IMR-90 (cell line): ENCODE results near the gene RUNX1. TPM values are rescaled to one million over a fixed set of nuclear protein-coding genes. Genes with fewer than 3 reads are reported as not detected.
A peak's percentile ranks its signal among the peaks of the same experiment; 100 is the strongest.

Experiments used
- ATAC-seq: fragments of 200-7000 bp; cut with Tn5 transposase; 2 replicates; pipeline ENCODE4 v1.9.1; 2020; ENCODE audit warnings: low read depth, mild to moderate bottlenecking, moderate library complexity
- BruUV-seq: library from RNA; stranded (reverse); fragments of 400-500 nt; replicated peaks from 2 replicates; lab custom pipeline; 2021; lab: Mats Ljungman, UMichigan
- CTCF ChIA-PET: fragments of 300-600 bp; formaldehyde crosslinking; extraction: SDS; loops from one replicate; lab custom pipeline; 2021; ENCODE audit warnings: antibody characterized with exemption; lab: Yijun Ruan, JAX
- POLR2A ChIA-PET: fragments of 300-600 bp; sonication (Branson Sonifier 250); formaldehyde crosslinking; loops from one replicate; lab custom pipeline; 2022; ENCODE audit warnings: antibody characterized with exemption; ENCODE audit not compliant: unreplicated experiment; lab: Charles Lee
- DNase-seq: peaks from one replicate; pipeline ENCODE4 v3.0.0; 2013
- H2AFZ ChIP-seq: replicated peaks from 2 replicates; pipeline ENCODE3; 2013; ENCODE audit warnings: low read length, mild to moderate bottlenecking; ENCODE audit not compliant: poor library complexity
- H2AK5ac ChIP-seq: 2 replicates; pipeline ENCODE4 v1.6.1; 2013; ENCODE audit warnings: low read depth, low read length, inconsistent platforms
- H2AK9ac ChIP-seq: replicated peaks from 2 replicates; pipeline ENCODE3; 2013; ENCODE audit warnings: mild to moderate bottlenecking, low read depth, low read length, moderate library complexity; ENCODE audit not compliant: poor library complexity
- H2BK120ac ChIP-seq: 2 replicates; pipeline ENCODE4 v1.6.1; 2013; ENCODE audit warnings: low read depth, low read length, inconsistent platforms
- H2BK15ac ChIP-seq: 3 replicates; pipeline ENCODE4 v1.6.1; 2013; ENCODE audit warnings: low read depth, low read length, inconsistent platforms
- H2BK20ac ChIP-seq: 2 replicates; pipeline ENCODE4 v1.6.1; 2013; ENCODE audit warnings: low read depth, mild to moderate bottlenecking, inconsistent platforms, low read length, moderate library complexity
- H2BK5ac ChIP-seq: 2 replicates; pipeline ENCODE4 v1.6.1; 2013; ENCODE audit warnings: mild to moderate bottlenecking, low read depth, low read length, inconsistent platforms; ENCODE audit not compliant: poor library complexity, severe bottlenecking
- H3K14ac ChIP-seq: replicated peaks from 2 replicates; pipeline ENCODE4 v1.6.1; 2013; ENCODE audit warnings: low read depth, low read length, inconsistent platforms
- H3K18ac ChIP-seq: 2 replicates; pipeline ENCODE4 v1.6.1; 2013; ENCODE audit warnings: low read depth, low read length, control low read depth
- H3K23ac ChIP-seq: 2 replicates; pipeline ENCODE4 v1.6.1; 2013; ENCODE audit warnings: low read depth, low read length, inconsistent platforms
- H3K27ac ChIP-seq: 2 replicates; pipeline ENCODE4 v1.5.1; 2013; ENCODE audit warnings: mild to moderate bottlenecking, control low read depth, low read length; ENCODE audit not compliant: insufficient read depth
- H3K27me3 ChIP-seq: 2 replicates; pipeline ENCODE4 v1.6.1; 2013; ENCODE audit warnings: low read length; ENCODE audit not compliant: control insufficient read depth, insufficient read depth
- H3K36me3 ChIP-seq: 2 replicates; pipeline ENCODE4 v1.6.1; 2013; ENCODE audit warnings: low read length, mixed read lengths; ENCODE audit not compliant: control insufficient read depth, insufficient read depth
- H3K4ac ChIP-seq: 2 replicates; pipeline ENCODE4 v1.6.1; 2013; ENCODE audit warnings: low read depth, low read length, inconsistent platforms
- H3K4me1 ChIP-seq: 2 replicates; pipeline ENCODE4 v1.6.1; 2013; ENCODE audit warnings: low read length, mixed read lengths; ENCODE audit not compliant: control insufficient read depth, insufficient read depth
- H3K4me2 ChIP-seq: 2 replicates; pipeline ENCODE4 v1.6.1; 2013; ENCODE audit warnings: low read depth, mild to moderate bottlenecking, control low read depth, low read length, moderate library complexity
- H3K4me3 ChIP-seq: 2 replicates; pipeline ENCODE4 v1.5.1; 2013; ENCODE audit warnings: low read depth, mild to moderate bottlenecking, control low read depth, low read length, moderate library complexity; ENCODE audit not compliant: insufficient read depth
- H3K56ac ChIP-seq: 2 replicates; pipeline ENCODE4 v1.6.1; 2013; ENCODE audit warnings: low read length, inconsistent platforms; ENCODE audit not compliant: insufficient read depth; ENCODE audit errors: extremely low read depth
- H3K79me1 ChIP-seq, 2 experiments: 2 replicates each; pipeline ENCODE4 v1.6.1; 2013; ENCODE audit warnings: low read length in 2 of 2, inconsistent platforms in 1 of 2, low read depth in 1 of 2
- H3K9ac ChIP-seq: 2 replicates; pipeline ENCODE4 v1.6.1; 2013; ENCODE audit warnings: low read depth, low read length, control low read depth
- H3K9me1 ChIP-seq: 2 replicates; pipeline ENCODE4 v1.6.1; 2013; ENCODE audit warnings: low read length, inconsistent platforms; ENCODE audit not compliant: insufficient read depth
- H3K9me3 ChIP-seq: 2 replicates; pipeline ENCODE4 v1.6.1; 2013; ENCODE audit warnings: low read length; ENCODE audit not compliant: control insufficient read depth, insufficient read depth
- H4K20me1 ChIP-seq: 2 replicates; pipeline ENCODE4 v1.6.1; 2013; ENCODE audit warnings: low read length, inconsistent platforms; ENCODE audit not compliant: insufficient read depth
- H4K5ac ChIP-seq: 2 replicates; pipeline ENCODE4 v1.6.1; 2013; ENCODE audit warnings: mild to moderate bottlenecking, low read depth, low read length, control low read depth
- H4K8ac ChIP-seq, 2 experiments: 2 replicates each; pipeline ENCODE4 v1.6.1; 2013; ENCODE audit warnings: low read depth in 2 of 2, low read length in 2 of 2, control low read depth in 1 of 2, inconsistent platforms in 1 of 2
- H4K91ac ChIP-seq: 2 replicates; pipeline ENCODE4 v1.6.1; 2013; ENCODE audit warnings: low read depth, low read length, inconsistent platforms; ENCODE audit not compliant: insufficient read depth
- BHLHE40 ChIP-seq: fragments of 150-350 bp; IDR thresholded peaks from 2 replicates; pipeline ENCODE4 v1.6.1; 2016; ENCODE audit warnings: mild to moderate bottlenecking, low read depth, low read length
- MAFK ChIP-seq: IDR thresholded peaks from 2 replicates; pipeline ENCODE4 v1.6.1; 2012; ENCODE audit warnings: low read depth, low read length, improper control_type of control experiment
- MAZ ChIP-seq: IDR thresholded peaks from 2 replicates; pipeline ENCODE4 v1.6.1; 2012; ENCODE audit warnings: low read depth, mild to moderate bottlenecking, low read length, improper control_type of control experiment, moderate library complexity, borderline replicate concordance
- POLR2A ChIP-seq: IDR thresholded peaks from 2 replicates; pipeline ENCODE4 v1.6.1; 2012; ENCODE audit warnings: mild to moderate bottlenecking, low read depth, low read length
- SMC3 ChIP-seq: fragments of 150-350 bp; IDR thresholded peaks from 2 replicates; pipeline ENCODE4 v1.6.1; 2016; ENCODE audit warnings: low read depth, mild to moderate bottlenecking, antibody characterized with exemption, low read length, moderate library complexity
- WGBS, 2 experiments: methylation state at CpG; one replicate each; pipeline versions ENCODE4 v1.1.5 to v1.1.7; 2013; ENCODE audit warnings: missing lambda C conversion rate in 2 of 2; ENCODE audit not compliant: insufficient read length in 1 of 2; ENCODE audit errors: extremely low coverage in 2 of 2; 5-methylcytosine and 5-hydroxymethylcytosine counted together
- dilution Hi-C: fragments of 300-500 bp; cut with HindIII; formaldehyde crosslinking; loops from one replicate; pipeline ENCODE4 v1.14.3; 2018; ENCODE audit warnings: low sequenced_read_pairs; ENCODE audit not compliant: unreplicated experiment
- in situ Hi-C: fragments of 300-500 bp; cut with MboI; formaldehyde crosslinking; loops from 3 replicates; pipeline ENCODE4 v1.14.3; 2019; ENCODE audit warnings: low sequenced_read_pairs, inconsistent platforms, mixed read lengths
- intact Hi-C: fragments of 100-400 bp; cut with micrococcal nuclease; formaldehyde crosslinking; loops from 2 replicates; pipeline ENCODE4 v1.10.0; 2022
- polyA plus RNA-seq, 3 experiments: library from polyadenylated mRNA; depleted of rRNA; stranded (reverse); fragments of >200 nt; gene quantifications; 2 replicates each; pipeline ENCODE4 v1.2.3, GENCODE V29; 2012; ENCODE audit warnings: low replicate concordance in 1 of 3
- total RNA-seq: library from RNA; depleted of rRNA; stranded (reverse); fragments of >200 nt; gene quantifications from 2 replicates; pipeline ENCODE4 v1.2.3, GENCODE V29; 2012
- TF ChIP-seq, protein P1 (sequence below): conservative IDR thresholded peaks from 2 replicates; pipeline ENCODE4 v1.5.1; 2012; ENCODE audit warnings: mild to moderate bottlenecking, low read depth, low read length, improper control_type of control experiment

Gene RUNX1
- total and polyA plus RNA-seq, 2 of the 4 experiments (the other 2 are of a cell fraction) = 34.5 to 56.5 TPM

DNA sequence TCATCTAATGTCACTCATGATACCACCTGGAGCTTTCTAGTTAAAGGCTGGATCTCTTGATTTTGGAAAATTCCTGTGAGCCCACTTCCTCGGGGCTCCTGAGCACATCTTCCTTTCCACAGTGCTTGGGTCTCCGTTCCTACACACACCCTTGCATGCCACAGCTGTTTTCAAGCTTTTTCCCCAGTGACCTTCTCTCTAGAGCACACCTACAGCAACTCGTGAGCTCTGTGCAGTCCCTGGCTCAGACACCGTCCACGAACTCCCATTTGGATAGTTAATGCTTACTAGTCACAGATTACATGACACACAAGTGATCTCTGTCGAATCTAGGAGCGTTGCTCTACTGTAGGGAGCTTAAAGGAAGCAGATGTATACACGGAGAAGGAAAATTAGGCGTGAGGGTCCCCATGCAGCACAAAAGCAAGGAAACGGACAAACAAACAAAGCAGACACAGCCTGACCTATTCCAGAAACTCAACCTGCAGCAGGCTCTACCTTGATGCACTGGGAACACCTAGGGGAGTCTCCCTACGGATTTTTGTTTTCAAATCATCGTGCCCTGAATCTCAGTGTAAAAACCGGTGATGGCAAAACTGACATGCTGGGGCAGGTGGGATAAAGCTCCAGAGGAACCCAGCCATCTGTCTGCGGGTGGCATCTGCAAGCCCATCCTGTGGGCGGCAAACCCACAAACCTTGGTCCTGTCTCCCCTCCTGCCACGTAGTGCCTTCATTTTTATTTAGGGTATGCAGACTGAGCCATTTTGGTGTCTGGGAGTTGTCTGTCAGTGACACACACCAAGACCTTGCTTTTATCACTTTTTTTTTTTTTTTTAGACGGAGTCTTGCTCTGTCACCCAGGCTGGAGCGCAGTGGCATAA lies 177.8 kb downstream of the RUNX1 start:
- H2AFZ ChIP-seq = no peak overlapping the region
- DNase-seq (no peak), ATAC-seq (no peak)
- no peak overlapping the region for H2BK15ac ChIP-seq
- dilution Hi-C loops = no loop called here
- H3K56ac ChIP-seq = no peak overlapping the region
- H3K79me1 ChIP-seq = peaks cover 8 to 89% of the 10 kb centered on the region in 2 experiments
- H3K9me3 ChIP-seq = no peaks in the 10 kb centered on the region
- ChIA-PET POLR2A (interaction anchor here (0.7 to 1.6 kb wide), 2 partner anchors 10 to 179 kb away, joined by 3 read pairs; no protein-coding TSS in a partner anchor), CTCF (interaction anchor here (1.1 kb wide), 1 partner anchor 8 kb away, joined by 3 read pairs; no protein-coding TSS in a partner anchor)
- no peak overlapping the region for H3K4me3 ChIP-seq
- no peak overlapping the region for H3K27ac ChIP-seq
- no peak overlapping the region for H4K8ac ChIP-seq
- H3K4me2 ChIP-seq = no peak overlapping the region
- no peak overlapping the region for H3K9ac ChIP-seq
- peaks cover 28% of the 10 kb centered on the region for H3K4me1 ChIP-seq
- no peak overlapping the region for H4K91ac ChIP-seq
- intact Hi-C loops = no loop called here
- H3K36me3 ChIP-seq = peaks cover 69% of the 10 kb centered on the region
- no peak overlapping the region for H4K5ac ChIP-seq
- peaks cover 49% of the 10 kb centered on the region for H3K9me1 ChIP-seq
- H2BK120ac ChIP-seq = no peak overlapping the region
- WGBS, 2 experiments = 85% methylated on average over 6 of the region's 18 CpGs; no CpG with 5 or more reads in 1 of the 2 experiments
- no peak overlapping the region for H3K18ac ChIP-seq
- no peak for TF ChIP-seq BHLHE40
- TF ChIP-seq, protein P1, sequence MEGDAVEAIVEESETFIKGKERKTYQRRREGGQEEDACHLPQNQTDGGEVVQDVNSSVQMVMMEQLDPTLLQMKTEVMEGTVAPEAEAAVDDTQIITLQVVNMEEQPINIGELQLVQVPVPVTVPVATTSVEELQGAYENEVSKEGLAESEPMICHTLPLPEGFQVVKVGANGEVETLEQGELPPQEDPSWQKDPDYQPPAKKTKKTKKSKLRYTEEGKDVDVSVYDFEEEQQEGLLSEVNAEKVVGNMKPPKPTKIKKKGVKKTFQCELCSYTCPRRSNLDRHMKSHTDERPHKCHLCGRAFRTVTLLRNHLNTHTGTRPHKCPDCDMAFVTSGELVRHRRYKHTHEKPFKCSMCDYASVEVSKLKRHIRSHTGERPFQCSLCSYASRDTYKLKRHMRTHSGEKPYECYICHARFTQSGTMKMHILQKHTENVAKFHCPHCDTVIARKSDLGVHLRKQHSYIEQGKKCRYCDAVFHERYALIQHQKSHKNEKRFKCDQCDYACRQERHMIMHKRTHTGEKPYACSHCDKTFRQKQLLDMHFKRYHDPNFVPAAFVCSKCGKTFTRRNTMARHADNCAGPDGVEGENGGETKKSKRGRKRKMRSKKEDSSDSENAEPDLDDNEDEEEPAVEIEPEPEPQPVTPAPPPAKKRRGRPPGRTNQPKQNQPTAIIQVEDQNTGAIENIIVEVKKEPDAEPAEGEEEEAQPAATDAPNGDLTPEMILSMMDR = no peak
- no peak for TF ChIP-seq SMC3
- TF ChIP-seq POLR2A = peak; percentile 17; the same call in 1 of the 2 replicates
- no peak for TF ChIP-seq MAFK
- TF ChIP-seq MAZ = no peak
- no TSS peak for BruUV-seq
- in situ Hi-C loops = no loop called here
- H3K23ac ChIP-seq = 0 out of 2 replicates have a peak overlapping the region, but pooled peaks have one; percentile 33
- H2BK5ac ChIP-seq = no peak overlapping the region
- H4K20me1 ChIP-seq = peaks cover 100% of the 10 kb centered on the region
- H3K27me3 ChIP-seq = no peaks in the 10 kb centered on the region
- H2BK20ac ChIP-seq = no peak overlapping the region
- peak overlapping the region; percentile 12; the same call in 1 of the 2 replicates for H2AK5ac ChIP-seq
- no peak overlapping the region for H3K14ac ChIP-seq
- no peak overlapping the region for H3K4ac ChIP-seq
- H2AK9ac ChIP-seq = no peak overlapping the region
